CD14-positive monocyte (primary cell): ENCODE measurements around the gene EFCAB7. TPM values are rescaled to one million over a fixed set of nuclear protein-coding genes. Genes with fewer than 3 reads are reported as not detected.

Experiments used
- DNase-seq, 3 donors: peaks; one replicate each; pipeline ENCODE4 v3.0.0-alpha.2; 2011 to 2022
- H2AFZ ChIP-seq: 2 replicates; pipeline ENCODE4 v1.6.0; 2012; ENCODE audit warnings: mild to moderate bottlenecking, low read depth, low read length, inconsistent platforms; ENCODE audit not compliant: insufficient read depth, poor library complexity, severe bottlenecking
- H3K27ac ChIP-seq, 2 donors: 1 replicate in 1 of 2; 2 replicates in 1 of 2; pipeline ENCODE4 v1.5.1; 2012 to 2013; ENCODE audit warnings: low read length in 2 of 2, control low read depth in 1 of 2, inconsistent platforms in 1 of 2, low read depth in 1 of 2, mild to moderate bottlenecking in 1 of 2
- H3K27me3 ChIP-seq, 2 donors: one replicate each; pipeline versions ENCODE4 v1.6.0 to v1.6.1; 2011 to 2013; ENCODE audit warnings: low read length in 2 of 2; ENCODE audit not compliant: control insufficient read depth in 2 of 2, insufficient read depth in 2 of 2
- H3K36me3 ChIP-seq, 2 donors: replicated peaks in 1 of 2; 1 replicate in 1 of 2; 2 replicates in 1 of 2; pipeline versions ENCODE4 v1.5.1 to v1.6.1; 2012 to 2013; ENCODE audit warnings: low read length in 2 of 2, control low read depth in 1 of 2, inconsistent platforms in 1 of 2, mild to moderate bottlenecking in 1 of 2; ENCODE audit not compliant: insufficient read depth in 2 of 2, control insufficient read depth in 1 of 2
- H3K4me1 ChIP-seq, 2 donors: 1 replicate in 1 of 2; 2 replicates in 1 of 2; pipeline versions ENCODE4 v1.5.1 to v1.6.1; 2012 to 2013; ENCODE audit warnings: low read length in 2 of 2, control low read depth in 1 of 2, inconsistent platforms in 1 of 2, mild to moderate bottlenecking in 1 of 2, moderate library complexity in 1 of 2; ENCODE audit not compliant: insufficient read depth in 2 of 2, control insufficient read depth in 1 of 2
- H3K4me2 ChIP-seq: replicated peaks from 2 replicates; pipeline ENCODE3; 2012; ENCODE audit warnings: low read length, moderate library complexity, mild to moderate bottlenecking; ENCODE audit not compliant: poor library complexity, severe bottlenecking; ENCODE audit errors: extremely low read depth
- H3K4me3 ChIP-seq, 3 experiments: fragments of 200-600 bp in 1 of 3; sonication (generic) in 1 of 3; replicated peaks in 1 of 3; 1 replicate in 2 of 3; 2 replicates in 1 of 3; pipeline ENCODE4 v1.5.1; 2011 to 2013; ENCODE audit warnings: low read length in 3 of 3, mild to moderate bottlenecking in 3 of 3, control low read depth in 2 of 3, low read depth in 2 of 3, inconsistent platforms in 1 of 3, moderate library complexity in 1 of 3
- H3K79me2 ChIP-seq: 2 replicates; pipeline ENCODE4 v1.6.0; 2012; ENCODE audit warnings: mild to moderate bottlenecking, control low read depth, inconsistent platforms, low read length, moderate library complexity; ENCODE audit not compliant: insufficient read depth
- H3K9ac ChIP-seq: 2 replicates; pipeline ENCODE4 v1.6.0; 2017; ENCODE audit warnings: low read length, mild to moderate bottlenecking; ENCODE audit not compliant: insufficient read depth, poor library complexity, severe bottlenecking
- H3K9me3 ChIP-seq, 2 donors: replicated peaks in 1 of 2; 1 replicate in 1 of 2; 2 replicates in 1 of 2; pipeline versions ENCODE4 v1.5.1 to v1.6.1; 2012 to 2013; ENCODE audit warnings: low read length in 2 of 2, control low read depth in 1 of 2; ENCODE audit not compliant: control insufficient read depth in 1 of 2, insufficient read depth in 1 of 2
- H4K20me1 ChIP-seq: 2 replicates; pipeline ENCODE4 v1.6.0; 2012; ENCODE audit warnings: mild to moderate bottlenecking, low read length, control low read depth, moderate library complexity; ENCODE audit not compliant: insufficient read depth
- H3K27ac Mint-ChIP-seq, 7 donors: one replicate each; pipeline ENCODE4 v1.8.0; 2020; ENCODE audit warnings: mild to moderate bottlenecking in 7 of 7, mixed read lengths in 7 of 7, moderate library complexity in 6 of 7, inconsistent platforms in 2 of 7
- H3K27me3 Mint-ChIP-seq, 3 donors: one replicate each; pipeline ENCODE4 v1.8.0; 2021 to 2022; ENCODE audit warnings: low read depth in 3 of 3, mild to moderate bottlenecking in 3 of 3, mixed read lengths in 3 of 3, moderate library complexity in 3 of 3, inconsistent platforms in 1 of 3
- H3K36me3 Mint-ChIP-seq, 2 donors: one replicate each; pipeline ENCODE4 v1.8.0; 2020; ENCODE audit warnings: mixed read lengths in 2 of 2, inconsistent platforms in 1 of 2, mild to moderate bottlenecking in 1 of 2
- H3K4me1 Mint-ChIP-seq: one replicate; pipeline ENCODE4 v1.8.0; 2020; ENCODE audit warnings: mild to moderate bottlenecking, mixed read lengths
- H3K4me3 Mint-ChIP-seq, 2 donors: one replicate each; pipeline ENCODE4 v1.8.0; 2020; ENCODE audit warnings: mild to moderate bottlenecking in 2 of 2, mixed read lengths in 2 of 2, moderate library complexity in 1 of 2
- H3K9me3 Mint-ChIP-seq, 7 donors: one replicate each; pipeline ENCODE4 v1.8.0; 2020 to 2022; ENCODE audit warnings: mixed read lengths in 7 of 7, mild to moderate bottlenecking in 6 of 7, moderate library complexity in 6 of 7, inconsistent platforms in 2 of 7
- WGBS: methylation state at CpG from one replicate; pipeline ENCODE4 v1.1.5; 2013; ENCODE audit warnings: missing lambda C conversion rate; ENCODE audit not compliant: insufficient coverage; 5-methylcytosine and 5-hydroxymethylcytosine counted together
- intact Hi-C, 2 donors: fragments of 100-400 bp; cut with micrococcal nuclease; formaldehyde crosslinking; loops; one replicate each; pipeline versions ENCODE4 v1.15.0 to v1.15.1; 2023
- polyA plus RNA-seq, 3 donors: library from polyadenylated mRNA; depleted of rRNA in 1 of 3; unstranded in 2 of 3; stranded (reverse) in 1 of 3; fragments of 300-500 nt in 2 of 3; fragments of >200 nt in 1 of 3; fragmentation: Illumina TruSeq in 2 of 3; gene quantifications; 1 replicate in 2 of 3; 2 replicates in 1 of 3; pipeline ENCODE4 v1.2.3, GENCODE V29; 2012 to 2021
- TF ChIP-seq, protein P1 (sequence below): fragments of 200-600 bp; IDR thresholded peaks from one replicate; pipeline ENCODE4 v1.8.0; 2022; ENCODE audit warnings: antibody characterized with exemption, mild to moderate bottlenecking

EFCAB7 gene
- polyA plus RNA-seq, 3 donors: 0.37 to 2.2 (median 0.92) TPM

DNA sequence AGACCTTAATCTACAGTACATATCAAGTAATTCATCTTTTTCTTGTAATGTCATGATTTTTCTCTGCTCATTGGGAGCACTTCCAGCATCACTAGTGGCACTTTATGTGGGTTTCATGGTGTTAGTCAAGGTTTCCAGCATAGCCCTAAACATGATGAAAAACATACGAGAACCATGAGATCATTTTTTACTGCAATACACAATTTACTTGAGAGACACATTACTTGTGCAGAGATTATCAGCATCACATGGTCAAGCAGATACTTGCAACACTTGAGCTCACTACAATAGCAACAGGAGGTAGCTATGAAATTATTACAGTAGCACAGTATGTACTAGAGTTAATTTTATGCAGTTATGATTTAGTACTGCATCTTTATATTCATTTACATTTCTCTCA lies 36.7 kb upstream of the EFCAB7 start:
- no CpG with 5 or more reads among the region's 1 CpG for WGBS

DNA sequence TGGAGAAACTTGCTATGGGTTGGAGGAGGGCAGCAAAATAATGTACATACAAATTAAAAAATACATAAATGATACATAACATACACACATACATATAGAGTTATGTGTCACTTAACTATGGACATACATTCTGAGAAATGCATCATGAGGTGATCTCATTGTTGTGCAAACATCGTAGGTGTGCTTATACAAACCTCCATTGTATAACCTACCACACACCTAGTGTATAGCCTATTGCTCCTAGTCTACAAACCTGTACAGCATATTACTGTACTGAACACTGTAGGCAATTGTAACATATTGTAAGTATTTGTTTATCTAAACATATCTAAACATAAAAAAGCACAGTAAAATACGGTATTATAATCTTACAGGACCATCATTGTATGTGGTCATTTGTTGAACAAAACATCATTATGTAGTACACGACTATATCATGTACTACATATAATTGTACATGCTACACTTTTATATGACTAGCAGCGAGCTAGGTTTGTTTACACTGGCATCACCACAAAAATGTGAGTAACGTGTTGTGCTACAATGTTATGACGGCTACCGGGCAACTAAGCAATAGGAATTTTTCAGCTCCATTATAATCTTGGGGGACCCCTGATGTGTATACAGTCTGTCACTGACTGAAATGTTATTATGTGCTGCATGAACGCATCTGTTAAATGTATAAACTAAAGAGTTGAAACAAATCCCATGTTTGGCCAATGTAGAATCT lies 35.8 kb upstream of the EFCAB7 start:
- H3K4me3 ChIP-seq: no peak overlapping the region
- peaks cover 12 to 13% of the 10 kb centered on the region in 2 donors for H3K36me3 Mint-ChIP-seq
- H3K9me3 ChIP-seq: no peaks in the 10 kb centered on the region
- no peak overlapping the region for H3K4me3 Mint-ChIP-seq
- H3K4me1 ChIP-seq: no peaks in the 10 kb centered on the region
- H3K4me1 Mint-ChIP-seq: no peaks in the 10 kb centered on the region
- no peaks in the 10 kb centered on the region for H3K27me3 ChIP-seq
- no peak overlapping the region for H3K27ac Mint-ChIP-seq
- H2AFZ ChIP-seq: no peak overlapping the region
- no peaks in the 10 kb centered on the region for H3K27me3 Mint-ChIP-seq
- TF ChIP-seq, protein P1, sequence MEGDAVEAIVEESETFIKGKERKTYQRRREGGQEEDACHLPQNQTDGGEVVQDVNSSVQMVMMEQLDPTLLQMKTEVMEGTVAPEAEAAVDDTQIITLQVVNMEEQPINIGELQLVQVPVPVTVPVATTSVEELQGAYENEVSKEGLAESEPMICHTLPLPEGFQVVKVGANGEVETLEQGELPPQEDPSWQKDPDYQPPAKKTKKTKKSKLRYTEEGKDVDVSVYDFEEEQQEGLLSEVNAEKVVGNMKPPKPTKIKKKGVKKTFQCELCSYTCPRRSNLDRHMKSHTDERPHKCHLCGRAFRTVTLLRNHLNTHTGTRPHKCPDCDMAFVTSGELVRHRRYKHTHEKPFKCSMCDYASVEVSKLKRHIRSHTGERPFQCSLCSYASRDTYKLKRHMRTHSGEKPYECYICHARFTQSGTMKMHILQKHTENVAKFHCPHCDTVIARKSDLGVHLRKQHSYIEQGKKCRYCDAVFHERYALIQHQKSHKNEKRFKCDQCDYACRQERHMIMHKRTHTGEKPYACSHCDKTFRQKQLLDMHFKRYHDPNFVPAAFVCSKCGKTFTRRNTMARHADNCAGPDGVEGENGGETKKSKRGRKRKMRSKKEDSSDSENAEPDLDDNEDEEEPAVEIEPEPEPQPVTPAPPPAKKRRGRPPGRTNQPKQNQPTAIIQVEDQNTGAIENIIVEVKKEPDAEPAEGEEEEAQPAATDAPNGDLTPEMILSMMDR: no peak
- no peak overlapping the region for H3K4me2 ChIP-seq
- DNase-seq: no peak
- H3K9ac ChIP-seq: no peak overlapping the region
- no peaks in the 10 kb centered on the region for H3K9me3 Mint-ChIP-seq
- no peak overlapping the region for H3K27ac ChIP-seq
- no peaks in the 10 kb centered on the region for H4K20me1 ChIP-seq
- no peaks in the 10 kb centered on the region for H3K79me2 ChIP-seq
- WGBS: 100% methylated on average over 2 of the region's 8 CpGs
- H3K36me3 ChIP-seq: peaks cover 3 to 10% of the 10 kb centered on the region in 2 donors
- intact Hi-C loops: no loop called here

More for the DNA sequence above, 36.7 kb upstream of the EFCAB7 start:
- peaks cover 12 to 13% of the 10 kb centered on the region in 2 donors for H3K36me3 Mint-ChIP-seq
- no peaks in the 10 kb centered on the region for H3K27me3 Mint-ChIP-seq
- no peak overlapping the region for H2AFZ ChIP-seq
- H3K4me3 Mint-ChIP-seq: no peak overlapping the region
- H3K4me1 Mint-ChIP-seq: no peaks in the 10 kb centered on the region
- no peak overlapping the region for H3K9ac ChIP-seq
- no peaks in the 10 kb centered on the region for H3K27me3 ChIP-seq
- H3K9me3 ChIP-seq: no peaks in the 10 kb centered on the region
- no peak overlapping the region for H3K27ac ChIP-seq
- no peaks in the 10 kb centered on the region for H3K79me2 ChIP-seq
- DNase-seq: no peak
- H3K4me2 ChIP-seq: no peak overlapping the region
- TF ChIP-seq, protein P1: no peak
- intact Hi-C loops: no loop called here
- no peaks in the 10 kb centered on the region for H4K20me1 ChIP-seq
- H3K9me3 Mint-ChIP-seq: no peaks in the 10 kb centered on the region
- peaks cover 3 to 10% of the 10 kb centered on the region in 2 donors for H3K36me3 ChIP-seq
- H3K27ac Mint-ChIP-seq: no peak overlapping the region
- no peaks in the 10 kb centered on the region for H3K4me1 ChIP-seq
- H3K4me3 ChIP-seq: no peak overlapping the region
